NCI-H82 (cell line): Measurements from ENCODE around the gene HMOX1.
A peak's percentile ranks its signal among the peaks of the same experiment; 100 is the strongest.
"Not testable (repeated sequence)": the region's sequence is repeated elsewhere in the genome, so short reads cannot be mapped to it uniquely, and the experiment has no call there.

Source experiments
- DNase-seq: peaks from one replicate; lab custom pipeline; 2025; lab: John Stamatoyannopoulos, UW

The HMOX1 gene

GRCh38 chr22:35435201-35435740 is 54.4 kb downstream of the HMOX1 start:
- DNase-seq, result peak; percentile 12

- no peak for DNase-seq
Measured at GRCh38 chr22:35436421-35436820, 55.5 kb downstream of the HMOX1 start.

DNA sequence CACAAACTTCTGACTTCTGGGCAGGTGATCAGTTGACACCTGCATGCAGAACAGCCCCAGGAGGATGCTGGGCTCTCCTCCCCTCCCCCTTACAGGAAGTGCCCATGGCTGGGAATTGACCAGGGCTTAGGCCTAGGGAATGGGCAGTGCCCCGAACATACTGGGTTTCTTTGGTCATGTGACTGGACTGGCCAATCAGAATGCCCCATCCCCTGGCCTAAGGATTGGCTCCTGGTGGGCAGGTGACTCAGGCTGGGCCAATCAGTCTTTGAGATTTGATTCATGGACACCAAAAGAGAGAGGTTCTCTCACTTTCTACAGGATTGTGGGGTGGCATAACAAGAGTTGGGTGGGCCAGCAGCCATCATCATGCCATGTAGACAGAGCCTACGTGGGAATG is 56.2 kb downstream of the HMOX1 start:
- DNase-seq, result peak; percentile 42

DNA sequence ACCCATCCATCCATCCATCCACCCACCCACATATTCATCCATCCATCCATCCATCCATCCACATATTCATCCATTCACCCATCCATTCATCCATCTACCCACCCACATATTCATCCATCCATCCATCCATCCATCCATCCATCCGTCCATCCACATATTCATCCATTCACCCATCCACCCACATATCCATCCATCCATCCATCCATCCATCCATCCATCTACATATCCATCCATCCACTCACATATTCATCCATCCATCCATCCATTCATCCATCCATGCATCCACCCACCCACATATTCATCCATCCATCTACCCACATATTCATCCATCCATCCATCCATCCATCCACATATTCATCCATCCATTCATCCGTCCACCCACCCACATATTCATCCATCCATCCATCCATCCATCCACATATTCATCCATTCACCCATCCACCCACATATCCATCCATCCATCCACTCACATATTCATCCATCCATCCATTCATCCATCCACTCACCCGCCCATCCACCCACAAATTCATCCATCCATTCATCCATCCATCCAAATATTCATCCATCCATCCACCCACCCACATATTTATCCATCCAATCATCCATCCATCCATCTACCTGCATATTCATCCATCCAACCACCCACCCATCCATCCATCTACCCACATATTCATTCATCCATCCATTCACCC is 57.9 kb downstream of the HMOX1 start:
- DNase-seq, result not testable (repeated sequence)

DNA sequence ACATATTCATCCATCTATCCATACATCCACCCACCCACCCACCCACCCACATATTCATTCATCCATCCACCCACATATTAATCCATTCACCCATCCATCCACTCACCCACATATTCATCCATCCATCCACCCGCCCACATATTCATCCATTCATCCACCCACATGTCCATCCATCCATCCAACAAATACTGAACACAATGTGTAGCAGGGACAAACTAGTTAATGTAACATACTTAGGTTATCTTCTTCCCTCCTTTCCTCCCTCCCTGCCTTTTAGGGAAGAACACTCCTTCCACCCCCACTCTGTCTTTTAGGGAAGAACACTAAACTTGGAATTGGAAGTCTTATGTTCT is 58.4 kb downstream of the HMOX1 start:
- no peak for DNase-seq

DNA sequence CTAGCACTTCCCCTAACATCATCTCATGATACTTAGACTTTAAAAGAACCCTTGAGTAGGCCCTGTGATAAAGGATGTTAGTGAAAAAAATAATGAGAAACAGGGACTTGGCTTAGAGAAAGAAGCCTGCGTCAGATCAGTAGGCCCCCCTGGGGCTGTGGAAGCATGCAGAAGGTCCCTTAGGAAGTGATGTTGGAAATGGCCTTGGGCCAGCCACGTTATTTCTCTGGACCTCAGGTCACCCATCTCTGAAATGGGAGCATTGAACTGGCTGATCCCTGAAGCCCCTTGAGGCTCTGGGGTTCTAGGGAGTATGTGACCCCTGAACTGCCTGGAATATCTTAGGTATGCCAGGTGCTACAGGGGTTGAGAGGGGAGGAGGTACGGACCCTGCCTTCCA is 59.2 kb downstream of the HMOX1 start:
- DNase-seq, result no peak

DNA sequence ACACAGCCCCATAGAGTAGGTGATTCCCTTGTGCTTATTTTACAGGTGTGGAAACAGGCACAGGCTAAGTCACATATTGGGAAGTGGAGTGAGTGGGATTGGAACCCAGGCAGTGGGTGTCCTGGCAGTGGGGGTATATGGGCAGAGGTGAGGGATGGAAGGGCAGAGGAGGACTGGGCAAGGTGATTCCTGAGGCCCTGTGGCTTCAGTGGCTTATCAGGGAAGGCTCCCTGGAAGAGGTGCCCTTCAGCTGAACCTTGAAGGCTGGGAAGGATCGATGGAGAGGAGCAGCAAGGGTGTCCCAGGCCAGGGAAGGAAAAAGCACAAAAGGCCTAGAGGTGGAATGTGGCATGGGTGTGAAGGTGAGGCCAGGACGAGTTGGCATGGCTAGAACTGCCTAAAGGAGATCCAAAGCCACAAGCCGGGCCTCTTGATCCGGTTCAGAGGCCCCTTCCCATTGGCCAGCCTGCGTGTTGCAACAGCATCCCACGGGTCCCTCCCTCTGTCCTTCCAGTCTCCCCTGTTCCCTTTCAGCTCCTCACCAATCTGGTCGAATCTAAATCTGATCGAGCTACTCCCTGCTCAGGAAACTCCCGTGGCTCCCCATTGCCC is 60.7 kb downstream of the HMOX1 start:
- no peak for DNase-seq

DNA sequence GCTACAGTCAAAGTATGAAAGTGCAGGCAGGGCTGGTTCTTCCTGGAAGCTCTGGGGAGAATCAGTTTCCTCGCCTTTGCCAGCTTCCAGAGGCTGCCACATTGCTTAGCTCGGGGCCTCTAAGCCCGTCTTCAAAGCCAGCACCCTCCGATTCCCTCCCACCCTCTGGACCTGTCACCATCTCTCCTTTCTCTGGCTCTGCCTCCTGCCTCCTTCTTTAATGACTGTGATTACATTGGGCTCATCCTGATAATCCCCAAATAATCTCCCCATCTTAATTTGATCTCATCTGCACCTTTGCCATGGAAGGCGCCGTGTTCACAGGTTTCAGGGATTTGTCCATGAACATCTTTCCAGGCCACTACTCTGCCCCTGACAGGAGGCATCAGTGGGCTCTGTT is 61.6 kb downstream of the HMOX1 start:
- DNase-seq, result peak; percentile 94

DNA sequence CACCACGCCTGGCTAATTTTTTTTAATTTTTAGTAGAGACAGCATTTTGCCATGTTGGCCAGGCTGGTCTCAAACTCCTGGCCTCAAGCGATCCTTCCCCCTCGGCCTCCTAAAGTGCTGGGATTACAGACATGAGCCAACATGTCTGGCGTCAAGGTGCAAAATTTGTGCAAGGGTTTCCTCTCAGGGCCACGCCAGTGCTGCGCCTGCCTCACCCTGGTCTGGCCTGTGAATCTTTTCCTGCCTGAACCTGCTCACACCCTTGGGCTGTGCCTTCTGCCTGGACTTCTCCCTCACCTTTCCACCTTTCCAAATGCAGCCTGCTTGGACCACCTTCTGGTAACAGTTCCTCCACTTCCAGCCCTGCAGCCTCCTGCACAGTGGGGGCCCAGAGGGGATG is 62.4 kb downstream of the HMOX1 start:
- no peak for DNase-seq
